ENCODE data around the gene ZBTB7B. TPM values are rescaled to one million over a fixed set of nuclear protein-coding genes. Genes with fewer than 3 reads are reported as not detected.

ZBTB7B gene
- total RNA-seq, 2 experiments from 2014 or later = 16.3 to 23.2 TPM

GRCh38 chr1:154967331-154967950 is 35.2 kb upstream of the ZBTB7B start:
- Histone ChIP-seq H3K9me3 (ENCODE audit: low read length) (no peaks in the 10 kb centered on the region), H3K9me2 (ENCODE audit: insufficient read depth, low read length) (no peaks in the 10 kb centered on the region), H2AFZ (ENCODE audit: low read length) (no peak overlapping the region), H3K4me3 (ENCODE audit: low read depth, low read length, poor library complexity, severe bottlenecking) (no peak overlapping the region), H3K36me3 (ENCODE audit: insufficient read depth, low read length) (peaks cover 80% of the 10 kb centered on the region), H3K79me2 (ENCODE audit: insufficient read depth, low read depth, low read length) (peaks cover 19% of the 10 kb centered on the region), H3K4me2 (ENCODE audit: low read length) (no peak overlapping the region), H3K27ac (ENCODE audit: low read depth, low read length, poor library complexity, severe bottlenecking) (no peak overlapping the region), H4K20me1 (ENCODE audit: insufficient read depth, low read length) (no peaks in the 10 kb centered on the region), H3K4me1 (ENCODE audit: insufficient read depth, low read length, poor library complexity, severe bottlenecking) (peaks cover 31% of the 10 kb centered on the region)
- TF ChIP-seq EZH2phosphoT487 (IDR thresholded peaks at IDR 0.05; ENCODE audit: borderline replicate concordance, low read depth, low read length) = no peak
- DNase-seq (ENCODE audit: low spot score) = no peak
- BruUV-seq (replicated peaks) = no TSS peak
- intact Hi-C loops (cut with micrococcal nuclease; ENCODE audit: unreplicated experiment) = no loop called here
- CTCF ChIA-PET (ENCODE audit: unreplicated experiment) = no interaction called here
- POLR2A ChIA-PET = interaction anchor here (2.1 kb wide), 1 partner anchor 16 kb away, joined by 5 read pairs; the partner anchor contains the start of gene FLAD1

DNA sequence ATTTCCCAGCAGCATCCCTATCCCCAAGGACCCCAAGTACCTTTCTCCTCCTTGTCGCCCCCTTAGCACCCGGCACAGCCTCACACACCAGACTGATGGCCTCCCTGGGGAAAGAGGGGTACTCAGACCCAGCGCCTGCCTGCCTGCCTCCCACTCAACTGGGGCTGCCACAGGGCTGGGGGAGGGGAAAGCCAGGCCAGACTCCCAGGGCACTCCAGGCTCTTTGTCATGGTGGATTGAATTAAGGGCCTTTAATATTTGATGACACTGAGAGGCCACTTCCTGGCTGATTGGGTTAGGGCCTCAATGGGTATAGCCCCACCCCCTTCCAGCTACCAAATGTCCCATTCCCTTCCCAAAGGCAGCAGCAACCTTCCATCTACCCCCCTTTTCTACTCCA is 33.9 kb upstream of the ZBTB7B start:
- no peak overlapping the region for H3K4me2 ChIP-seq (ENCODE audit: low read length)
- H3K36me3 ChIP-seq (ENCODE audit: insufficient read depth, low read length) = peaks cover 70% of the 10 kb centered on the region
- no peak for TF ChIP-seq EZH2phosphoT487 (IDR thresholded peaks at IDR 0.05; ENCODE audit: borderline replicate concordance, low read depth, low read length)
- TF ChIP-seq, protein P1, sequence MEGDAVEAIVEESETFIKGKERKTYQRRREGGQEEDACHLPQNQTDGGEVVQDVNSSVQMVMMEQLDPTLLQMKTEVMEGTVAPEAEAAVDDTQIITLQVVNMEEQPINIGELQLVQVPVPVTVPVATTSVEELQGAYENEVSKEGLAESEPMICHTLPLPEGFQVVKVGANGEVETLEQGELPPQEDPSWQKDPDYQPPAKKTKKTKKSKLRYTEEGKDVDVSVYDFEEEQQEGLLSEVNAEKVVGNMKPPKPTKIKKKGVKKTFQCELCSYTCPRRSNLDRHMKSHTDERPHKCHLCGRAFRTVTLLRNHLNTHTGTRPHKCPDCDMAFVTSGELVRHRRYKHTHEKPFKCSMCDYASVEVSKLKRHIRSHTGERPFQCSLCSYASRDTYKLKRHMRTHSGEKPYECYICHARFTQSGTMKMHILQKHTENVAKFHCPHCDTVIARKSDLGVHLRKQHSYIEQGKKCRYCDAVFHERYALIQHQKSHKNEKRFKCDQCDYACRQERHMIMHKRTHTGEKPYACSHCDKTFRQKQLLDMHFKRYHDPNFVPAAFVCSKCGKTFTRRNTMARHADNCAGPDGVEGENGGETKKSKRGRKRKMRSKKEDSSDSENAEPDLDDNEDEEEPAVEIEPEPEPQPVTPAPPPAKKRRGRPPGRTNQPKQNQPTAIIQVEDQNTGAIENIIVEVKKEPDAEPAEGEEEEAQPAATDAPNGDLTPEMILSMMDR (conservative IDR thresholded peaks at IDR 0.05; ENCODE audit: low read length) = no peak
- no peaks in the 10 kb centered on the region for H4K20me1 ChIP-seq (ENCODE audit: insufficient read depth, low read length)
- no TSS peak for BruUV-seq (replicated peaks)
- no peak overlapping the region for H3K27ac ChIP-seq (ENCODE audit: low read depth, low read length, poor library complexity, severe bottlenecking)
- peaks cover 32% of the 10 kb centered on the region for H3K79me2 ChIP-seq (ENCODE audit: insufficient read depth, low read depth, low read length)
- ChIA-PET CTCF (ENCODE audit: unreplicated experiment) (no interaction called here), POLR2A (no interaction called here)
- H2AFZ ChIP-seq (ENCODE audit: low read length) = no peak overlapping the region
- H3K4me1 ChIP-seq (ENCODE audit: insufficient read depth, low read length, poor library complexity, severe bottlenecking) = peaks cover 30% of the 10 kb centered on the region
- DNase-seq (ENCODE audit: low spot score) = no peak
- intact Hi-C loops (cut with micrococcal nuclease; ENCODE audit: unreplicated experiment) = no loop called here
- no peaks in the 10 kb centered on the region for H3K9me3 ChIP-seq (ENCODE audit: low read length)
- H3K9me2 ChIP-seq (ENCODE audit: insufficient read depth, low read length) = no peaks in the 10 kb centered on the region
- H3K4me3 ChIP-seq (ENCODE audit: low read depth, low read length, poor library complexity, severe bottlenecking) = no peak overlapping the region

GRCh38 chr1:154969246-154969645 is 33.4 kb upstream of the ZBTB7B start:
- Histone ChIP-seq H3K9me3 (ENCODE audit: low read length) (no peaks in the 10 kb centered on the region), H3K79me2 (ENCODE audit: insufficient read depth, low read depth, low read length) (peaks cover 34% of the 10 kb centered on the region), H2AFZ (ENCODE audit: low read length) (no peak overlapping the region), H4K20me1 (ENCODE audit: insufficient read depth, low read length) (no peaks in the 10 kb centered on the region), H3K27ac (ENCODE audit: low read depth, low read length, poor library complexity, severe bottlenecking) (no peak overlapping the region), H3K36me3 (ENCODE audit: insufficient read depth, low read length) (peaks cover 65% of the 10 kb centered on the region), H3K4me2 (ENCODE audit: low read length) (no peak overlapping the region), H3K4me3 (ENCODE audit: low read depth, low read length, poor library complexity, severe bottlenecking) (no peak overlapping the region), H3K4me1 (ENCODE audit: insufficient read depth, low read length, poor library complexity, severe bottlenecking) (peaks cover 30% of the 10 kb centered on the region), H3K9me2 (ENCODE audit: insufficient read depth, low read length) (no peaks in the 10 kb centered on the region)
- BruUV-seq (replicated peaks) = no TSS peak
- intact Hi-C loops (cut with micrococcal nuclease; ENCODE audit: unreplicated experiment) = no loop called here
- TF ChIP-seq, protein P1 (conservative IDR thresholded peaks at IDR 0.05; ENCODE audit: low read length) = no peak
- no peak for TF ChIP-seq EZH2phosphoT487 (IDR thresholded peaks at IDR 0.05; ENCODE audit: borderline replicate concordance, low read depth, low read length)
- POLR2A ChIA-PET = interaction anchor here (0.7 kb wide), 1 partner anchor 16 kb away, joined by 6 read pairs; no protein-coding TSS in a partner anchor
- DNase-seq (ENCODE audit: low spot score) = no peak
- CTCF ChIA-PET (ENCODE audit: unreplicated experiment) = no interaction called here

All from OCI-LY7 (cell line).